SK-N-SH (cell line): ENCODE measurements around the gene TMEM30A. TPM values are rescaled to one million over a fixed set of nuclear protein-coding genes. Genes with fewer than 3 reads are reported as not detected.

ENCODE experiments used
- CTCF ChIA-PET: fragments of 300-600, 350-600 bp; formaldehyde crosslinking; extraction: SDS; loops from one replicate; lab custom pipeline; 2021; lab: Yijun Ruan, JAX
- POLR2A ChIA-PET: fragments of 350-600 bp; sonication (Branson Sonifier 250); formaldehyde crosslinking; extraction: SDS; loops from one replicate; lab custom pipeline; 2020; ENCODE audit warnings: antibody characterized with exemption, inconsistent platforms; lab: Yijun Ruan, JAX
- DNase-seq: peaks from one replicate; pipeline ENCODE4 v3.0.0; 2012
- H2AFZ ChIP-seq: fragments of 200-600 bp; sonication (generic); 2 replicates; pipeline ENCODE4 v1.8.1; 2016; ENCODE audit warnings: antibody characterized with exemption, mild to moderate bottlenecking, low read depth
- H3F3A ChIP-seq: fragments of 200-600 bp; sonication (generic); replicated peaks from 2 replicates; pipeline ENCODE3; 2016; ENCODE audit warnings: antibody characterized with exemption, mild to moderate bottlenecking; ENCODE audit not compliant: insufficient read depth
- H3K27ac ChIP-seq, 2 experiments: fragments of 200-500 bp in 1 of 2; fragments of 200-600 bp in 1 of 2; sonication (Bioruptor generic) in 1 of 2; sonication (generic), shearing (Covaris generic) in 1 of 2; 2 replicates each; pipeline versions ENCODE4 v1.5.1 to v1.6.1; 2014 to 2016; ENCODE audit warnings: low read depth in 2 of 2, inconsistent platforms in 1 of 2, low read length in 1 of 2, mild to moderate bottlenecking in 1 of 2, mixed read lengths in 1 of 2
- H3K27me3 ChIP-seq: fragments of 200-600 bp; sonication (generic), shearing (Covaris generic); 2 replicates; pipeline ENCODE4 v1.6.1; 2016; ENCODE audit warnings: mixed run types; ENCODE audit not compliant: insufficient read depth
- H3K36me3 ChIP-seq, 2 experiments: fragments of 200-500 bp in 1 of 2; fragments of 200-600 bp in 1 of 2; sonication (Bioruptor generic) in 1 of 2; sonication (generic) in 1 of 2; replicated peaks in 1 of 2; 2 replicates each; pipeline versions ENCODE3 to v1.5.1; 2014 to 2016; ENCODE audit warnings: low read length in 1 of 2, mild to moderate bottlenecking in 1 of 2; ENCODE audit not compliant: insufficient read depth in 2 of 2, control insufficient read depth in 1 of 2
- H3K4me1 ChIP-seq, 2 experiments: fragments of 200-500 bp in 1 of 2; fragments of 200-600 bp in 1 of 2; sonication (Bioruptor generic) in 1 of 2; sonication (generic), shearing (Covaris generic) in 1 of 2; 2 replicates each; pipeline versions ENCODE4 v1.5.1 to v1.6.1; 2014 to 2016; ENCODE audit warnings: low read depth in 1 of 2, low read length in 1 of 2, mixed run types in 1 of 2; ENCODE audit not compliant: insufficient read depth in 2 of 2, control insufficient read depth in 1 of 2
- H3K4me2 ChIP-seq: fragments of 200-600 bp; sonication (generic), shearing (Covaris generic); 2 replicates; pipeline ENCODE4 v1.6.1; 2017; ENCODE audit warnings: mixed run types
- H3K4me3 ChIP-seq, 2 experiments: fragments of 200-500 bp in 1 of 2; fragments of 200-600 bp in 1 of 2; sonication (Bioruptor generic) in 1 of 2; sonication (generic), shearing (Covaris generic) in 1 of 2; 2 replicates each; pipeline versions ENCODE4 v1.5.1 to v1.8.1; 2014 to 2016; ENCODE audit warnings: low read depth in 2 of 2, inconsistent platforms in 1 of 2, low read length in 1 of 2, mild to moderate bottlenecking in 1 of 2, mixed read lengths in 1 of 2, moderate library complexity in 1 of 2
- H3K79me2 ChIP-seq: fragments of 200-600 bp; sonication (generic); 2 replicates; pipeline ENCODE4 v1.8.1; 2017; ENCODE audit warnings: mild to moderate bottlenecking; ENCODE audit not compliant: insufficient read depth
- H3K9ac ChIP-seq: fragments of 200-600 bp; sonication (generic); 2 replicates; pipeline ENCODE4 v1.6.1; 2017; ENCODE audit warnings: mixed run types
- H3K9me2 ChIP-seq: fragments of 200-600 bp; sonication (generic); 2 replicates; pipeline ENCODE4 v1.6.1; 2017; ENCODE audit warnings: mixed run types
- H3K9me3 ChIP-seq: fragments of 200-600 bp; sonication (generic); 2 replicates; pipeline ENCODE4 v1.6.1; 2017; ENCODE audit warnings: mixed run types, mild to moderate bottlenecking, moderate library complexity
- H4K20me1 ChIP-seq: fragments of 200-600 bp; sonication (generic); 2 replicates; pipeline ENCODE4 v1.6.1; 2017; ENCODE audit warnings: mild to moderate bottlenecking, mixed run types; ENCODE audit not compliant: insufficient read depth
- CHD2 ChIP-seq: fragments of 150-350 bp; IDR thresholded peaks from 2 replicates; pipeline ENCODE4 v1.6.1; 2018; ENCODE audit warnings: low read length; ENCODE audit not compliant: partially characterized antibody
- ELF1 ChIP-seq: IDR thresholded peaks from 2 replicates; pipeline ENCODE4 v1.4.0; 2012
- EP300 ChIP-seq, 2 experiments: IDR thresholded peaks; 2 replicates each; pipeline versions ENCODE4 v1.4.0 to v1.6.1; 2012; ENCODE audit warnings: borderline replicate concordance in 1 of 2, low read depth in 1 of 2, low read length in 1 of 2
- FOXJ3 ChIP-seq: sonication (generic); formaldehyde crosslinking; IDR thresholded peaks from 2 replicates; pipeline ENCODE4 v1.5.1; 2020; ENCODE audit warnings: mild to moderate bottlenecking, missing genetic modification reagents
- FOXM1 ChIP-seq: IDR thresholded peaks from 2 replicates; pipeline ENCODE4 v1.4.0; 2012; ENCODE audit warnings: low read depth, mild to moderate bottlenecking
- GATA2 ChIP-seq: sonication (generic); formaldehyde crosslinking; IDR thresholded peaks from 2 replicates; pipeline ENCODE4 v1.5.0; 2020; ENCODE audit warnings: mild to moderate bottlenecking, missing genetic modification reagents
- MXI1 ChIP-seq: IDR thresholded peaks from 2 replicates; pipeline ENCODE4 v1.6.1; 2012; ENCODE audit warnings: mild to moderate bottlenecking, low read depth, low read length, improper control_type of control experiment
- NFIC ChIP-seq: IDR thresholded peaks from 2 replicates; pipeline ENCODE4 v1.4.0; 2012; ENCODE audit warnings: borderline replicate concordance
- NRF1 ChIP-seq: IDR thresholded peaks from 2 replicates; pipeline ENCODE4 v1.6.1; 2012; ENCODE audit warnings: low read depth, mild to moderate bottlenecking, low read length
- POLR2AphosphoS5 ChIP-seq: IDR thresholded peaks from 2 replicates; pipeline ENCODE4 v1.6.1; 2012; ENCODE audit warnings: low read depth, low read length
- RAD21 ChIP-seq: IDR thresholded peaks from 2 replicates; pipeline ENCODE4 v1.6.1; 2012; ENCODE audit warnings: mild to moderate bottlenecking, low read length
- RXRA ChIP-seq: IDR thresholded peaks from 2 replicates; pipeline ENCODE4 v1.4.0; 2012; ENCODE audit warnings: low read depth, mild to moderate bottlenecking, borderline replicate concordance
- SIN3A ChIP-seq: IDR thresholded peaks from 2 replicates; pipeline ENCODE4 v1.6.1; 2012; ENCODE audit warnings: low read depth, mild to moderate bottlenecking, low read length, moderate library complexity, borderline replicate concordance
- SMC3 ChIP-seq: IDR thresholded peaks from 2 replicates; pipeline ENCODE4 v1.6.1; 2012; ENCODE audit warnings: low read depth, low read length, improper control_type of control experiment
- TCF12 ChIP-seq: IDR thresholded peaks from 2 replicates; pipeline ENCODE4 v1.4.0; 2012
- TEAD4 ChIP-seq: IDR thresholded peaks from 2 replicates; pipeline ENCODE4 v1.4.0; 2012; ENCODE audit warnings: mild to moderate bottlenecking, borderline replicate concordance; ENCODE audit not compliant: insufficient read depth
- WGBS: methylation state at CpG from one replicate; pipeline ENCODE4 v1.1.6; 2017; ENCODE audit warnings: low lambda C conversion rate; 5-methylcytosine and 5-hydroxymethylcytosine counted together
- polyA plus RNA-seq, 3 experiments: library from polyadenylated mRNA; depleted of rRNA; stranded (reverse); fragments of >200 nt; gene quantifications; 2 replicates each; pipeline ENCODE4 v1.2.3, GENCODE V29; 2012
- TF ChIP-seq, protein P1 (sequence below): IDR thresholded peaks from 2 replicates; pipeline ENCODE4; 2012
- TF ChIP-seq, protein P2 (sequence below): fragments of 150-350 bp; IDR thresholded peaks from 2 replicates; pipeline ENCODE4 v1.6.1; 2017; ENCODE audit warnings: antibody characterized with exemption, low read length, low read depth, borderline replicate concordance
- TF ChIP-seq, protein P3 (sequence below): IDR thresholded peaks from 2 replicates; pipeline ENCODE4 v1.4.0; 2012; ENCODE audit warnings: low read depth
- TF ChIP-seq, protein P4 (sequence below): fragments of 150-350 bp; IDR thresholded peaks from 2 replicates; pipeline ENCODE4 v1.6.1; 2016; ENCODE audit warnings: mild to moderate bottlenecking, low read depth, low read length
- TF ChIP-seq, protein P5 (sequence below): IDR thresholded peaks from 2 replicates; pipeline ENCODE4 v1.6.1; 2012; ENCODE audit warnings: mild to moderate bottlenecking, low read depth, low read length, moderate library complexity

TMEM30A gene
- polyA plus RNA-seq, 1 of the 3 experiments (the other 2 are of a cell fraction) = 22.8 TPM

DNA sequence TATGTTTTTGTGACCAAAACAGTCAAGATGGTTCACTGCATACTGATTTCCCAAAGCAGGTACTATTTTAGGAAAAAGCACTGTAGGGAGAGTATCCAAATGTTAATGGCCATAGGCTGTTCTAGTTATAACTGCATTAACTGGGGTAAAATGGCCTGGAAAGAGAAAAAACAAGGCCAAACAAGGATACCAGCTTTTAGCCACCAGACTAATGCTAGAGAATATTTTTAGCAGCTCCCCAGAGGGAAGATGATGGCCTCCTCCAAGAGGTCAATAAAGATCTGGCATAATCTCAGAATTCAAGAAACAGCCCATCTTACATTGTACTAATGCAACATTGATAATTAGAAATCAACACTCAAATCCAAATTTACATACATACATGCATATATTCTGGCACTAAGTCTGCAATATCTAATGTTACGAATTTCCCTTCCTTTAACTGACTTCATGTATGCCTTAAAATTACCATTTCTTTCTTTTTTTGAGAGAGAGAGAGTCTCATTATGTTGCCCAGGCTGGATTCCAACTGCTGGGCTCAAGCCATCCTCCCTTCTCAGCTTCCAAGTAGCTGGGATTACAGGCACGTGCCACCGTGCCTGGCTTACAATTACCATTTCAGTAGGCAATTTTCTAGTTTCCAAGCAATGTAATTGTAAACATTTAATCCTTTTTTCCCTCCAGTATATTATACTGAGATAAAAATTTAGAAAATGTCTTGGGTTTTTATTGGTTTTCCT is 50.3 kb downstream of the TMEM30A start:
- H3K4me1 ChIP-seq = no peaks in the 10 kb centered on the region
- peaks cover 7% of the 10 kb centered on the region; the same call in 1 of the 2 replicates for H3K79me2 ChIP-seq
- H2AFZ ChIP-seq = no peak overlapping the region
- no peak overlapping the region for H3K4me3 ChIP-seq
- WGBS = 79% methylated on average over 3 of the region's 3 CpGs
- no peak for DNase-seq
- no peaks in the 10 kb centered on the region for H3K9me2 ChIP-seq
- no peak overlapping the region for H3K9ac ChIP-seq
- ChIA-PET POLR2A (no interaction called here), CTCF (interaction anchor here (2.6 to 3.7 kb wide), 2 partner anchors 23 to 25 kb away, joined by 12 to 16 read pairs; no protein-coding TSS in a partner anchor)
- no peak overlapping the region for H3K27ac ChIP-seq
- no peaks in the 10 kb centered on the region for H3K27me3 ChIP-seq
- no peaks in the 10 kb centered on the region for H3F3A ChIP-seq
- TF ChIP-seq TCF12 (no peak), FOXJ3 (CRISPR knock-in tag) (no peak), GATA2 (CRISPR knock-in tag) (no peak), CHD2 (no peak)
- no peaks in the 10 kb centered on the region for H4K20me1 ChIP-seq
- no peaks in the 10 kb centered on the region for H3K9me3 ChIP-seq
- H3K4me2 ChIP-seq = no peak overlapping the region
- H3K36me3 ChIP-seq = peaks cover 18 to 26% of the 10 kb centered on the region in 2 experiments

DNA sequence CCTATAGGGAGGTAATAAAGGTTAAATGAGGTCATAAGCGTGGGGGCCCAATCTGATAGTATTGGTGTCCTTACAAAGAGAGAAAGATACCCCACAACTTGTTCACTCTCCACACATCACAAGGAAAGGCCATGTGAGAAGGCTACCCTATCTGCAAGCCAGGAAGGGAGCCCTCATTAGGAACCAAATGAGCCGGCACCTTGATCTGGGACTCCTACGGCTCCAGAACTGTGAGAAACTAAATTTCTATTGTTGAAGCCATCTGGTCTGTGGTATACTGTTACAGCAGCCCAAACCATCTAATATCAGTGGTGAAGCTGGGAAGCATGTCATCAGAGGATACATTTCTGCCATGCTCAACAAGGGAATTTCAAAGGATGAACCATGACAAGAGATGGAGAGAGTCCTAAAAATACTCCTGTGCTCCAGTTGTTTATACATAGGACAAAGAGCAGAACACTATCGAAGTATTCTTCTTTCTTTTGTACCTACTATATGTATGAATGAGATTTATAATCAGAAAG is 51.4 kb downstream of the TMEM30A start:
- WGBS = 98% methylated on average over 4 of the region's 4 CpGs
- Histone ChIP-seq H3K36me3 (peaks cover 11 to 21% of the 10 kb centered on the region in 2 experiments), H3K4me1 (no peaks in the 10 kb centered on the region), H3F3A (no peaks in the 10 kb centered on the region), H2AFZ (no peak overlapping the region), H3K27ac (no peak overlapping the region), H3K9me3 (no peaks in the 10 kb centered on the region), H3K9ac (no peak overlapping the region), H4K20me1 (no peaks in the 10 kb centered on the region), H3K4me3 (no peak overlapping the region), H3K27me3 (no peaks in the 10 kb centered on the region), H3K79me2 (no peaks in the 10 kb centered on the region), H3K4me2 (no peak overlapping the region), H3K9me2 (no peaks in the 10 kb centered on the region)
- DNase-seq = no peak
- ChIA-PET CTCF (interaction anchor here (2.6 to 3.7 kb wide), 2 partner anchors 22 to 24 kb away, joined by 12 to 16 read pairs; no protein-coding TSS in a partner anchor), POLR2A (no interaction called here)
- TF ChIP-seq FOXM1 (no peak), ELF1 (no peak), RAD21 (no peak), EP300 (IDR thresholded peaks at IDR 0.05; ENCODE audit: borderline replicate concordance in 1 of 2, low read depth in 1 of 2, low read length in 1 of 2) (no peak), GATA2 (CRISPR knock-in tag) (no peak), MXI1 (no peak), NFIC (no peak), RXRA (no peak), NRF1 (no peak), SMC3 (no peak), SIN3A (no peak), TEAD4 (no peak), POLR2AphosphoS5 (no peak)
- TF ChIP-seq, protein P1, sequence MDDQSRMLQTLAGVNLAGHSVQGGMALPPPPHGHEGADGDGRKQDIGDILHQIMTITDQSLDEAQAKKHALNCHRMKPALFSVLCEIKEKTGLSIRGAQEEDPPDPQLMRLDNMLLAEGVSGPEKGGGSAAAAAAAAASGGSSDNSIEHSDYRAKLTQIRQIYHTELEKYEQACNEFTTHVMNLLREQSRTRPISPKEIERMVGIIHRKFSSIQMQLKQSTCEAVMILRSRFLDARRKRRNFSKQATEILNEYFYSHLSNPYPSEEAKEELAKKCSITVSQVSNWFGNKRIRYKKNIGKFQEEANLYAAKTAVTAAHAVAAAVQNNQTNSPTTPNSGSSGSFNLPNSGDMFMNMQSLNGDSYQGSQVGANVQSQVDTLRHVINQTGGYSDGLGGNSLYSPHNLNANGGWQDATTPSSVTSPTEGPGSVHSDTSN = no peak
- TF ChIP-seq, protein P2, sequence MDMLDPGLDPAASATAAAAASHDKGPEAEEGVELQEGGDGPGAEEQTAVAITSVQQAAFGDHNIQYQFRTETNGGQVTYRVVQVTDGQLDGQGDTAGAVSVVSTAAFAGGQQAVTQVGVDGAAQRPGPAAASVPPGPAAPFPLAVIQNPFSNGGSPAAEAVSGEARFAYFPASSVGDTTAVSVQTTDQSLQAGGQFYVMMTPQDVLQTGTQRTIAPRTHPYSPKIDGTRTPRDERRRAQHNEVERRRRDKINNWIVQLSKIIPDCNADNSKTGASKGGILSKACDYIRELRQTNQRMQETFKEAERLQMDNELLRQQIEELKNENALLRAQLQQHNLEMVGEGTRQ = no peak
- TF ChIP-seq, protein P3, sequence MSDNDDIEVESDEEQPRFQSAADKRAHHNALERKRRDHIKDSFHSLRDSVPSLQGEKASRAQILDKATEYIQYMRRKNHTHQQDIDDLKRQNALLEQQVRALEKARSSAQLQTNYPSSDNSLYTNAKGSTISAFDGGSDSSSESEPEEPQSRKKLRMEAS = no peak
- TF ChIP-seq, protein P4, sequence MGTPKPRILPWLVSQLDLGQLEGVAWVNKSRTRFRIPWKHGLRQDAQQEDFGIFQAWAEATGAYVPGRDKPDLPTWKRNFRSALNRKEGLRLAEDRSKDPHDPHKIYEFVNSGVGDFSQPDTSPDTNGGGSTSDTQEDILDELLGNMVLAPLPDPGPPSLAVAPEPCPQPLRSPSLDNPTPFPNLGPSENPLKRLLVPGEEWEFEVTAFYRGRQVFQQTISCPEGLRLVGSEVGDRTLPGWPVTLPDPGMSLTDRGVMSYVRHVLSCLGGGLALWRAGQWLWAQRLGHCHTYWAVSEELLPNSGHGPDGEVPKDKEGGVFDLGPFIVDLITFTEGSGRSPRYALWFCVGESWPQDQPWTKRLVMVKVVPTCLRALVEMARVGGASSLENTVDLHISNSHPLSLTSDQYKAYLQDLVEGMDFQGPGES = no peak
- TF ChIP-seq, protein P5, sequence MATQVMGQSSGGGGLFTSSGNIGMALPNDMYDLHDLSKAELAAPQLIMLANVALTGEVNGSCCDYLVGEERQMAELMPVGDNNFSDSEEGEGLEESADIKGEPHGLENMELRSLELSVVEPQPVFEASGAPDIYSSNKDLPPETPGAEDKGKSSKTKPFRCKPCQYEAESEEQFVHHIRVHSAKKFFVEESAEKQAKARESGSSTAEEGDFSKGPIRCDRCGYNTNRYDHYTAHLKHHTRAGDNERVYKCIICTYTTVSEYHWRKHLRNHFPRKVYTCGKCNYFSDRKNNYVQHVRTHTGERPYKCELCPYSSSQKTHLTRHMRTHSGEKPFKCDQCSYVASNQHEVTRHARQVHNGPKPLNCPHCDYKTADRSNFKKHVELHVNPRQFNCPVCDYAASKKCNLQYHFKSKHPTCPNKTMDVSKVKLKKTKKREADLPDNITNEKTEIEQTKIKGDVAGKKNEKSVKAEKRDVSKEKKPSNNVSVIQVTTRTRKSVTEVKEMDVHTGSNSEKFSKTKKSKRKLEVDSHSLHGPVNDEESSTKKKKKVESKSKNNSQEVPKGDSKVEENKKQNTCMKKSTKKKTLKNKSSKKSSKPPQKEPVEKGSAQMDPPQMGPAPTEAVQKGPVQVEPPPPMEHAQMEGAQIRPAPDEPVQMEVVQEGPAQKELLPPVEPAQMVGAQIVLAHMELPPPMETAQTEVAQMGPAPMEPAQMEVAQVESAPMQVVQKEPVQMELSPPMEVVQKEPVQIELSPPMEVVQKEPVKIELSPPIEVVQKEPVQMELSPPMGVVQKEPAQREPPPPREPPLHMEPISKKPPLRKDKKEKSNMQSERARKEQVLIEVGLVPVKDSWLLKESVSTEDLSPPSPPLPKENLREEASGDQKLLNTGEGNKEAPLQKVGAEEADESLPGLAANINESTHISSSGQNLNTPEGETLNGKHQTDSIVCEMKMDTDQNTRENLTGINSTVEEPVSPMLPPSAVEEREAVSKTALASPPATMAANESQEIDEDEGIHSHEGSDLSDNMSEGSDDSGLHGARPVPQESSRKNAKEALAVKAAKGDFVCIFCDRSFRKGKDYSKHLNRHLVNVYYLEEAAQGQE = no peak
